ENCODE results near the gene DBET. TPM values are rescaled to one million over a fixed set of nuclear protein-coding genes. Genes with fewer than 3 reads are reported as not detected.
"Not testable (repeated sequence)": the region's sequence is repeated elsewhere in the genome, so short reads cannot be mapped to it uniquely, and the experiment has no call there.

DBET gene
- total RNA-seq, 1 donor from 2014 or later: not detected

DNA sequence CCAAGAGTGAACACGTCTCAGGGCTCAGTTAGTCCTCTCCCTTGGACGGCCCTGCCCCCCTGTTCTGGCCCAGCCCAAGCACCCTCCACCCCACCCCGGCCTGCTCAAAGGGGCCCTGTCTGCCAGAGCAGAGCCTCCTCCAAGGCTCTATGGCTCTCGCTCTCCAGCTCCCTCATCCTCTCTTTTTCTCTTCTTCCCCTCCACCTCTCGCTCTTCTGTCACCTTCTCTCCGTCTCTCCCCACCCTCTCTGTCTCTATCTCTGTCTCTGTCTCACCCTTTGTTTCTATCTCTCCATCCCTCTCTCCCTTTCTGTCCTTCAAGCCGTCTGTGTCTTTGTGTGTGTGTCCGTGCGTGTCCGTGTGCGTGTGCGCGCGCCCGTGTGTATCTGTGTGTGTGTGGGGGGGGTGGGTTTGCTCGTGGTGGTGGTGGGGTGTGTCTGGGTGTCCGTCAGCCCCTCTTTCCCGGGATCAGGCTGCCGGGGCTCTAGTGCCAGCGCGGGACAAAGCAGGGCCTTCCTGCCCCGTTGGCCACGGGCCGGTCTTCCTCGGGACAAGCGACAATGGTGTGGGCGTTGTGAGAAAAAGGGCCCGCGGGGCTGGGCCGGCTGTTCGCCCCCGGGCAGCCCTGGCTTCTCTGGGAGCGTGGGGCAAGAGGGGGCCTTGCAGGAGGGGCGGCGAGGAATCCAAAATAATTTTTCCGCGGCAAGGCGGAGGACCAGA, 45.9 kb upstream of the DBET start:
- Mint-ChIP-seq H3K27ac (ENCODE audit: unreplicated experiment) (no peak overlapping the region), H3K36me3 (ENCODE audit: unreplicated experiment) (no peaks in the 10 kb centered on the region), H3K4me1 (ENCODE audit: unreplicated experiment) (no peaks in the 10 kb centered on the region), H3K27me3 (ENCODE audit: unreplicated experiment) (no peaks in the 10 kb centered on the region), H3K9me3 (ENCODE audit: unreplicated experiment) (peaks cover 21% of the 10 kb centered on the region), H3K4me3 (ENCODE audit: unreplicated experiment) (no peak overlapping the region)
- no peak for TF ChIP-seq CTCF (IDR thresholded peaks at IDR 0.05)
- DNase-seq (ENCODE audit: extremely low spot score, unreplicated experiment): no peak

DNA sequence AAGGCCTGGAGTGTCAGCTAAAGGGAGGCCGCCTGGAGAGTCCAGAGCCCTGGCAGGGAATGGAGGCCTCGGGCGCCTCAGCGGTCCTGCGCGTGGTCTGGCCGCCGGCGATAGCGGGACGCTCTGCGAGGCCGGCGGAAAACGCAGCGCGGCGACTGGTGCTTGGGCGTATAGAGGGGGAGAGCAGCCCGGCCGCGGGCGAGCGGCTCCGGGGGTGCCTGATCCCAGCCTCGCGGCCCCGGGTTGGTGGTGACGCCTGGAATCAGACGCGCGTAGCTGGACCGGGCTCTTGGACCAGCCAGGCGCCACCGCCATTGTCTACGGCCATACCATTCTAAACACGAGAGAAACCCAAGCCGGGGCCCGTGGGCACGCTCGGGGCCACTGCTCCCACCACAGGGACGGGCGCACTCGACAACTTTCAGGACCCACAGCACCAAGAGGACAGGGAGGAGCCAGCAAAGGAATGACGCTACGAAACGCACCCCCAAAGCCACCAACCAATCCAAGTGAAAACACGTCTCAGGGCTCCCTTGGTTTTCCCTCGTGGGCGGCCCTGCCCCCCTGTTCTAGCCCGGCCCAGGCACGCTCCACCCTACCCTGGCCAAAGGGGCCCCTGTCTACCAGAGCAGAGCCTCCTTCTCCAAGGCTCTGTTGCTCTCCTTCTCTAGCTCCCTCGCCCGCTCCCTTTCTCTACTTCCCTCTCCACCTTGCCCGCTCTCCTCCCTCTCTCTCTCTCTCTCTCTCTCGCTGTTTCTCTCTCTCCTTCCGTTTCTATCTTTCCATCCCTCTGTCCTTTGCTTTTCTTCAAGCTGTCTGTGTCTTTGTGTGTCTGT, 45.1 kb upstream of the DBET start:
- Mint-ChIP-seq H3K36me3 (ENCODE audit: unreplicated experiment) (no peaks in the 10 kb centered on the region), H3K9me3 (ENCODE audit: unreplicated experiment) (peaks cover 13% of the 10 kb centered on the region), H3K4me1 (ENCODE audit: unreplicated experiment) (no peaks in the 10 kb centered on the region), H3K27me3 (ENCODE audit: unreplicated experiment) (no peaks in the 10 kb centered on the region), H3K4me3 (ENCODE audit: unreplicated experiment) (no peak overlapping the region), H3K27ac (ENCODE audit: unreplicated experiment) (no peak overlapping the region)
- TF ChIP-seq CTCF (IDR thresholded peaks at IDR 0.05): no peak
- DNase-seq (ENCODE audit: extremely low spot score, unreplicated experiment): no peak

- H3K4me1 Mint-ChIP-seq (ENCODE audit: unreplicated experiment); H3K4me3 Mint-ChIP-seq (ENCODE audit: unreplicated experiment); H3K9me3 Mint-ChIP-seq (ENCODE audit: unreplicated experiment); H3K27ac Mint-ChIP-seq (ENCODE audit: unreplicated experiment); H3K36me3 Mint-ChIP-seq (ENCODE audit: unreplicated experiment); H3K27me3 Mint-ChIP-seq (ENCODE audit: unreplicated experiment); DNase-seq (ENCODE audit: extremely low spot score, unreplicated experiment): not testable (repeated sequence)
Measured at GRCh38 chr4:190019859-190020463, 44.3 kb upstream of the DBET start.

DNA sequence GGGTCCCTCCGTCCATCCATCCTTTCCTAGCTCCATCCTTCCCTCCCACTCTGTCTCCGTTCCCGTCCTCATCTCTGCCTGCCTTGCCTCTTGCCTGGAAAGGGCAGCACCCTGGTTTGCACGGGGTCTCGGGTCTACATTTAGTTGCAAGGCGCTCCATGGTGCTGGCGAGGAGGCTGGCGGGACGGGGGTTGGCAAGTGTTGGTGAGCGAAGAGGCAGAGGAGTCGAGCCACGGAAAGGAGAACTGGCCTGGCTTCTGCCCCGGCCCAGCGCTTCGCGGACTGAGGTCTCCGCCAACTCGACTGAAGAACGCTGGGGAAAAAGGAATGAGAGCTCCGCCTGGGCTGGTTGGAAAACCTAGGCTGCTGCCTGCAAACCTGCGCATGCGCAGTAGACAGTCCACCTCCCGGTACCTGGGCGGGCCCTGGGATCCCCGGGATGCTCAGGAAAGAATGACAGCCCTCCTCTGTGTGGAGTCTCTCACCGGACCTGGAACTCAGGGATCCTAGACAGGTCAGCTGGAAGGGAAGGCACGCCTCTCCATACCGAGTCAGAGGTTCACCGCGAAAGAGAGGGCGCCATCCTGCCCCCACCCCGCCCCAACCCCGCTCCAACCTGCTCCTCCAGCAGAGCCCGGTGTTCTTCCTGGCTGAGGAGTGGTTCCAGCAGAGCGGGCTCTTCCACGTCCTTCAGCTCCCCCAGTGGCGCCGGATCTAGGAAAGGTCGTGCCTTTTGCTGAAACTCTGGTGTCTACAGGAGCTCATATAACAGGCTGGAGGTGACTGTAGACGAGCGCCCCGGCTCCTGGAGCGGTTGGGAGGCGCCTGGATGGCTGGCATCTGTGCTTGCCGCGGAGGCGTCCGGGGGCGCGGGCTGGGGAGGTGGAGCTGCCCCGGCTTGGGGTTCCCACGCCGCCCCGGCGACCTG, 43.2 kb upstream of the DBET start:
- no peaks in the 10 kb centered on the region for H3K36me3 Mint-ChIP-seq (ENCODE audit: unreplicated experiment)
- H3K9me3 Mint-ChIP-seq (ENCODE audit: unreplicated experiment): peaks cover 9% of the 10 kb centered on the region
- no peak overlapping the region for H3K4me3 Mint-ChIP-seq (ENCODE audit: unreplicated experiment)
- no peaks in the 10 kb centered on the region for H3K27me3 Mint-ChIP-seq (ENCODE audit: unreplicated experiment)
- no peak for TF ChIP-seq CTCF (IDR thresholded peaks at IDR 0.05)
- no peak overlapping the region for H3K27ac Mint-ChIP-seq (ENCODE audit: unreplicated experiment)
- peak; percentile 83 for DNase-seq (ENCODE audit: extremely low spot score, unreplicated experiment)
- H3K4me1 Mint-ChIP-seq (ENCODE audit: unreplicated experiment): no peaks in the 10 kb centered on the region

- H3K4me1 Mint-ChIP-seq (ENCODE audit: unreplicated experiment); H3K9me3 Mint-ChIP-seq (ENCODE audit: unreplicated experiment); H3K27ac Mint-ChIP-seq (ENCODE audit: unreplicated experiment); H3K4me3 Mint-ChIP-seq (ENCODE audit: unreplicated experiment); H3K27me3 Mint-ChIP-seq (ENCODE audit: unreplicated experiment); DNase-seq (ENCODE audit: extremely low spot score, unreplicated experiment); H3K36me3 Mint-ChIP-seq (ENCODE audit: unreplicated experiment): not testable (repeated sequence)
Measured at GRCh38 chr4:190021973-190022372, 42.3 kb upstream of the DBET start.

GRCh38 chr4:190022614-190023281, 41.6 kb upstream of the DBET start:
- H3K4me3 Mint-ChIP-seq (ENCODE audit: unreplicated experiment); H3K36me3 Mint-ChIP-seq (ENCODE audit: unreplicated experiment); H3K4me1 Mint-ChIP-seq (ENCODE audit: unreplicated experiment); H3K9me3 Mint-ChIP-seq (ENCODE audit: unreplicated experiment); H3K27ac Mint-ChIP-seq (ENCODE audit: unreplicated experiment); H3K27me3 Mint-ChIP-seq (ENCODE audit: unreplicated experiment): not testable (repeated sequence)
- peak; percentile 84 for DNase-seq (ENCODE audit: extremely low spot score, unreplicated experiment)

- DNase-seq (ENCODE audit: extremely low spot score, unreplicated experiment); H3K27ac Mint-ChIP-seq (ENCODE audit: unreplicated experiment); H3K36me3 Mint-ChIP-seq (ENCODE audit: unreplicated experiment); H3K9me3 Mint-ChIP-seq (ENCODE audit: unreplicated experiment); H3K27me3 Mint-ChIP-seq (ENCODE audit: unreplicated experiment); H3K4me1 Mint-ChIP-seq (ENCODE audit: unreplicated experiment); H3K4me3 Mint-ChIP-seq (ENCODE audit: unreplicated experiment): not testable (repeated sequence)
Measured at GRCh38 chr4:190027156-190027555, 37.1 kb upstream of the DBET start, which contains the start of gene FRG2. Gene FRG2 (minus strand): TSS chr4:190027256. CDS start chr4:190027204, 52 bp downstream.

GRCh38 chr4:190031264-190031663, 33.0 kb upstream of the DBET start:
- not testable (repeated sequence) for H3K9me3 Mint-ChIP-seq (ENCODE audit: unreplicated experiment); H3K27ac Mint-ChIP-seq (ENCODE audit: unreplicated experiment); H3K4me1 Mint-ChIP-seq (ENCODE audit: unreplicated experiment); H3K27me3 Mint-ChIP-seq (ENCODE audit: unreplicated experiment); DNase-seq (ENCODE audit: extremely low spot score, unreplicated experiment); H3K36me3 Mint-ChIP-seq (ENCODE audit: unreplicated experiment); H3K4me3 Mint-ChIP-seq (ENCODE audit: unreplicated experiment)
